ENCODE results near the gene PLEKHM1. TPM values are rescaled to one million over a fixed set of nuclear protein-coding genes. Genes with fewer than 3 reads are reported as not detected.
"Not testable (repeated sequence)": the region's sequence is repeated elsewhere in the genome, so short reads cannot be mapped to it uniquely, and the experiment has no call there.

The PLEKHM1 gene
- total RNA-seq, 1 experiment from 2014 or later: 8.5 TPM

DNA sequence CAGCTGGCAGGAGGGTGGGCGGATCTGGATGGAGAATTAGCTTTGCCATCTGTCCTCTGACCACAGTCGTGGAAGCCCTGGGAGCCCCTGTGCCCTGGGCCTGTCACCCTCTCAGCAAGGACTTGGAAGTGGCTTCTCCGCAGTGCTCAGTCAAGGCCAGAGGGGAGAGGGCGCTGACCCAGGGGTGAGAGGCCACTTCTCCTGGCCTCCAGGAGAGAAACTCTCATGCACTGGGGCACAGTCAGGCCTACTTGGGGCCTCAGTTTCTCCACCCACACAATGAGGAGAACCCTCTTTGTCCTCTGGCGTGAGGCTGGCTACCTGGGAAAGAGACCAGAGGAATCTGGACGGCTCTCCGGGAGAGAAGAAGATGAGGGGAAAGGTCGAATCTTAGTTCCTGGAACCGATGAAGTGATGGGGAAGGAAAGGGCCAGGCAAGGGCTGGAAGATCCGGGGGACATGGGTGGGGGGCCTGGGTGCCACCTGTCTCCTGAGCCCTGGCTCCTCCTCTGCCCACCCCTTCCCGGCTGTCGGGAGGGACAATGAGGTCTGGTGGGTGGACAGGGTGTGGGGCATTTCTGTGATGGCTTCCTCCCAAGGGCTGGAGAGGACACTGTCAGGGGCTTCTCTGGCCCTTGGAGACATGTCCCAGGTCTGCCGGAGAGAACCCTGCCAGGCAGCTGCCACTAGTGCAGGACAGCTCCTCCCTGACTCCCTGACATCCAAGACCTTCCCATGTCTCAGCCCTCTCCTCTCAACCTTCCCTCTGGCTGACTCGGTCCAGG lies 48.8 kb downstream of the PLEKHM1 start:
- DNase-seq (ENCODE audit: low spot score): no peak

DNA sequence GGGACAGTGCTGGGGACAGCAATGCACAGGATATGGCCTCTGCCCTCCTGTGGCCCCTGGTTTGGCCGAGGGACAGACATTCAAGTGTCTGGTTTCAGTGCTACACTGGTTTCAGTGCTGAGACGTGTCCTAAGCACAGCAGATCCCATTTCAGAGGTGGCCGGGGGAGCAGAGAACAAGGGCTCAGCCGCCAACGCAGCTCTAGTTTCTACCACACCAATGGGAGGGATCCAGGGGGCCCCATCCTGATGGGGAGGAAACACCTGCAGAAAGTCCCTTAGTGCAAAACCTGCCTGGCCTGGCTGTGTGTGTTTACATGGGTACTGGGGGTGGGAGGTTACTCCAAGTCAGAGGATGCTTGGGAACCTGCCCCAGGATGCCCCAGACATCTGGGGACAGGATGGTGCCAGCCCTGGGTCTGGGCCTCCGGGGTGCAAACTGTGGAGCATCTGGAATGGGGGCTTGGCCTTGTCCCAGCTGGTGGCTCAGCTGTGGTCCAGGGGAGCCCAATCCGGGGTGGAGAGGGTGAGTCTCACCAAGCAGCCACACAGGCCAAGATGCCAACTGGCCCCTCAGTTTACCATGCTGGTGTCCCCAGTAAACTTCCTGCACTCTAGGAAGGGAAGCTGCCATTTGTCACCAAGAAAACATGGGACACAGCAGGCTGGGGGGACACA lies 49.5 kb downstream of the PLEKHM1 start:
- not testable (repeated sequence) for DNase-seq (ENCODE audit: low spot score)

- no peak for DNase-seq (ENCODE audit: low spot score)
These were observed 50.3 kb downstream of the PLEKHM1 start for GRCh38 chr17:45440161-45440778.

DNA sequence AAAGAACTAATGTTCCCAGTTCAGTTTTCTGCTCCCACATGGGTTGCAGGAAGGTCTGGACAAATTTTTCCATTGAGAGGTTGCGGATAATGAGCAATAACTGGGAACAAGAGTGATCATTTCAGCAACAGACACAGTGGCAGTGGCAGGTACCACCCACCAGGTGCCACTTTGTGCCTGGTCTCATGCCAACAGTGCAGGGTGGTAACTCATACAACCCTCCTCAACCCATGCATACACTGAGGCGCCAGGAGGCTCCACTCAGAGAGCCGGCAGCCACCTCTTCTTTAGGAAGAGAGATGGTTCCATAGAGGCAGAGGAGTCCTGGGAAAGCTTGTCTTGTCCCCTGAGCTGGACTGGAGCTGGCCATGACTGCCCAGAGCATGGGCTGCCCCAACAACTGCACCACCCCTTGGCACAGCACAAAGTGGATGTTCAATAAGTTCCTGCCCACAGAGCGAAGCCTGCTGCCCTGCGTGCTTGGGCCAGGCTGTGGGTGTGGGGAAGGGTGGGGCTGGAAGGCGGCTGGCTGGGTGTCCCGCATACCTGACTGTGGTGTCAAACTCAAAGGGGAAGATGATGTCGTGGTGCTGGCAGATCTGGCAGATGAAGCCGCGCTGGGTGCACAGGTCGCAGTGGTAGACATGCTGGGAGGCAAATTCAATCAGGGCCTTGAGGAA lies 51.5 kb downstream of the PLEKHM1 start:
- DNase-seq (ENCODE audit: low spot score): no peak

- no peak for DNase-seq (ENCODE audit: low spot score)
These were observed 52.8 kb downstream of the PLEKHM1 start for GRCh38 chr17:45437465-45438283.

GRCh38 chr17:45436625-45437464 lies 53.7 kb downstream of the PLEKHM1 start:
- no peak for DNase-seq (ENCODE audit: low spot score)

DNA sequence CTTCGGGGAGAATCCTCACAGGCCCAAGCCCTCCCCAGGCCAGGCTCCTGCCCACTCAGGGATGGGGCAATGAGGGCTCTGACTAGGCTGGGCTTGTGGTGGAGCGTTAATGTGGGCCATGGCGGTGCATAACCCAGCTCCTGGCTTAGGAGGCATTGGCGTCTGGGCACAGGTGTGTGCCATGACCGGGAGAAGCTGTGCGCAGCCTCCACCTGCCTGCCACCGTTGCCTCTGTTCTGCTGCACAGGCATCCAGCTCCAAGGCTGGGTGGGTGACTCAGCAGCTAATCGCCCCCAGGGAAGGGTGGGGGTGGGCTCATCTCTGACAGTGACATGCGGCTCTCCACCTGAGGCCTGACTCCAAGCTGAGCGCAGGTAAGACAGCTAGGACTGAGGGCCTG lies 54.4 kb downstream of the PLEKHM1 start:
- no peak for DNase-seq (ENCODE audit: low spot score)

- no peak for DNase-seq (ENCODE audit: low spot score)
These were observed 55.0 kb downstream of the PLEKHM1 start for GRCh38 chr17:45435481-45435880.

DNA sequence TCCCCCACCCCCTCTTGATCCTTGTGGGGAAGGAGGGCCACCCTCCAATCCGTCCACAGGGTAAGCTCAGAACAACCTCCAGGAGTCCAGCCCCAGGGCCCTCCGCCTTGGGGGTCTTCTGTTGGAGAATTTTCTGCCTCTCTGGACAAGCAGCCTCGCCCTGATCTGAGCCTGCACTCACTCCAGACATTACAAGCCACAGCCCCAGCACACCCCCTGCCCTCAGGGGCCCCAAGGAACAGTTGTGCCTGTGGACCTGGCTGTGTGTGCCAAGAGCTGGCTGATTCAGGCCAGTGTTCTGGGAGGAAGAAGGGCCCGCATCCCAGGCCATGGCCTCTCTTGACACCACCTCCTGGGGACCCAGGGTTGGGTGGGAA lies 57.4 kb downstream of the PLEKHM1 start:
- DNase-seq (ENCODE audit: low spot score): no peak

GRCh38 chr17:45432405-45433158 lies 57.9 kb downstream of the PLEKHM1 start, which contains the start of gene ARHGAP27:
Gene ARHGAP27 (minus strand): TSS chr17:45432870. CDS start chr17:45430279, 2,591 bp downstream.
- DNase-seq (ENCODE audit: low spot score): no peak

- DNase-seq (ENCODE audit: low spot score): no peak
These were observed 58.8 kb downstream of the PLEKHM1 start for GRCh38 chr17:45431531-45432404.

DNA sequence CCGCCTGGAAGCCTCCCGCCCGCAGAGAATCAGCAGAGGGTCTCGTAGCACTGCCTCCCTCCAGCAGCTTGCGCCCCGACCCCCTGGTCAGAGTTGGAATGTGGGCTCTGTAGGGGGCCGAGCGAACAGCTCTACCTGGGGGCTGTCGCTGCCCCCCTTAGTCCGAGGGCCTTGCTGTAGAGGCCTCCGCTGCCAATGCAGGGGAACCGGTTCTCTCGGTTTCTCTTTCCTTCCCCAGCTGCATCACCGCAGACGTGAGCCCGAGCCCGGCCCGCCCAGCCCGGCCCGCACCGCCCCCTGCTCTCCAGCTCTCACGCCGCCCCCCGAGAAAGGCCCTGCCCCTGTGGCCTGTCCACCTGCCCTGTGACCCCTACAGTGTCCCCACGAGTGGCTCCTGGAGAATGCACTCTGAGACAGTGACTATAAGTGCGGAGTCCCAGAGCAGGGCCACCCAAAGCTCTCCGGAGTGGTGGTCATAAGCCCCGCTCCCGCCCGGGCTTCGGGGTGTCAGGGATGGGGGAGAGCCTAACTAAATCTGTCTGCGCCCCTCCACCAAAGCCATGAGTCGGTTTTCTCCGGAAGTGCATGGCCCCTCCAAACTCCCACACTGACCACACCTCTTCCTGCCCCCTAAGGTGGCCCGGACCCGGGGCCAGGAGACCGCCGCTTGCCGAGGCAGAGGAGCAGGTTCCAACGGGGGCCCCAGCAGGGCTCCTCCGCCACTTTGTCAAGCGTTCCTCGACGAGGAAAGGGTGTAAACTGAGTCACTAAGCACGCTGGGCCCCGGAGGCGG lies 59.6 kb downstream of the PLEKHM1 start:
- DNase-seq (ENCODE audit: low spot score): no peak

GRCh38 chr17:45430006-45430737 lies 60.3 kb downstream of the PLEKHM1 start:
- DNase-seq (ENCODE audit: low spot score): no peak

DNA sequence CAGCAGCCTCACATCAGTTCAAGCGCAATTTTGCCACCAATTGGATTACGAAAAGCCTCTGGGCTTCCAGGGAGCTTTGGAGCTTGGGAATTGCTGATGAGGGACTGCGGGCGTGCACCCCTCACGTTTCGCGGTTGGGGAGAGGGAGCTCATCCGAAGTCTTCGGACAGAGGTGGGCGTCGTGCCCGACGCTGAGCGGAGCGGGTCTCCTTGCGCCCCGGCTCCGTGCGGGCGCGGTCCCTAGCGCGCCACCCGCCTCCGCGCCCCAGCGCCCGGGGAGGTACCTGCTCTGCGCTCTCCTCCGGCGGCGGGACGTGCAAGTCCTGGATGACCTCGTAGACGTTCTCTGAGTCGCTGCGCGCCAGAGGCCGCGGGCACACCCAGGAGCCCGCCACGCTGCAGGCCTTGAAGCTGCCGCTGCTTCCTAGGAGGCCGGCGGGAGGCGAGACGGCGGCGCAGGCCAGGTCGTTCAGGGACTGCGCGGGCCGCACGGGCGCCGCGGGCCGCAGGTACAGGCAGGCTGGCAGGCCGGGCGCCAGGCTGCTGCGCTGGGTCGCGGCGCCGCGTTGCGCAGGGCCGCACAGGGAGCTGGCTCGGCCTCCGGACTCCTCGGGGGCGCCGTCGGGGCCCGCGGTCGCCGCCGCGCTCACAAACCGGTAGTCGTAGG lies 61.0 kb downstream of the PLEKHM1 start:
- no peak for DNase-seq (ENCODE audit: low spot score)

GRCh38 chr17:45428931-45429338 lies 61.6 kb downstream of the PLEKHM1 start:
- no peak for DNase-seq (ENCODE audit: low spot score)

DNA sequence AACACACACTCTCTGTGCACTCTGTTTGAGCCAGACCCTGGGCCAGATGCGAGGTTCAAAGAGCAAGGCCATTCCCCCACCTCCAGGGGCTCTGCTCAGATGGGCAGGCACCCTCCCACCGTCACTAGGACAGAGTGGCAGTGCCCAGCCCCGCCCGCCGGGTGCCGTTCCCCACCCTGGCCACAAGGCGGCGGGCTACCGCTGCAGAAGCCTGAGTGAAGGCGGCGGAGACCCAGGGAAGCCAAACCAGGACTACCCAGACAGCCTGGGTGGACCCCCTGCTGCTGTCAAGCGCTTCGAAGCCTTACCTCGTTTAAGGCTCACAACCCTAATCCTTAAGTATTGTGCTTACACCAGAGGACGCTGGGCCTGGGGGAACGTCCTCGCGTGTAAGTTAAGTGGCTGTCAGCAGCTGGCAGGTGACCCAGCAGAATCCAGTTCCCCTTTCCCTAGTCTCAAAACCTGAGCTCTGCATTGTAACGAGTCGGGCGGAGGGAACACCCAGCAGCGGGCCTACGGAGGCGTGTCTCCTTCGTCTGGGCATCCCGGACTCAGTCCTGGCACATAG lies 62.4 kb downstream of the PLEKHM1 start:
- peak; percentile 55 for DNase-seq (ENCODE audit: low spot score)
